Endothelial cell of umbilical vein (primary cell): ENCODE data around the gene HJV. TPM values are rescaled to one million over a fixed set of nuclear protein-coding genes. Genes with fewer than 3 reads are reported as not detected.

ENCODE experiments used
- BruUV-seq: library from RNA; stranded (reverse); fragments of 400-500 nt; replicated peaks from 2 replicates; lab custom pipeline; 2021; lab: Mats Ljungman, UMichigan
- CTCF ChIA-PET: fragments of 300-600, 350-600 bp; sonication (Branson Sonifier 250); formaldehyde crosslinking; loops from one replicate; lab custom pipeline; 2021; ENCODE audit warnings: antibody characterized with exemption, inconsistent platforms; lab: Charles Lee
- POLR2A ChIA-PET: fragments of 300-600, 350-600 bp; sonication (Branson Sonifier 250); formaldehyde crosslinking; loops from one replicate; lab custom pipeline; 2021; ENCODE audit warnings: antibody characterized with exemption, inconsistent platforms; lab: Charles Lee
- DNase-seq: peaks from one replicate; pipeline ENCODE4 v3.0.0-alpha.2; 2011; ENCODE audit warnings: low read depth, low spot score
- FAIRE-seq: peaks from 2 replicates; lab custom pipeline; 2011; peaks lifted over from hg19 to GRCh38; lab: Jason Lieb, UNC
- H2AFZ ChIP-seq: 2 replicates; pipeline ENCODE4 v1.6.0; 2012; ENCODE audit warnings: low read depth, low read length, control low read depth, inconsistent platforms
- H3K27ac ChIP-seq: 2 replicates; pipeline ENCODE4 v1.5.1; 2011; ENCODE audit warnings: low read depth, mild to moderate bottlenecking, control low read depth, low read length, moderate library complexity; ENCODE audit not compliant: insufficient read depth
- H3K27me3 ChIP-seq, 2 experiments: 2 replicates each; pipeline versions ENCODE4 v1.6.0 to v1.6.1; 2011; ENCODE audit warnings: low read length in 2 of 2, mixed read lengths in 1 of 2; ENCODE audit not compliant: control insufficient read depth in 2 of 2, insufficient read depth in 2 of 2
- H3K36me3 ChIP-seq, 2 experiments: 2 replicates in 1 of 2; 3 replicates in 1 of 2; pipeline ENCODE4 v1.5.1; 2011; ENCODE audit warnings: low read length in 2 of 2, mild to moderate bottlenecking in 1 of 2, moderate library complexity in 1 of 2; ENCODE audit not compliant: control insufficient read depth in 2 of 2, insufficient read depth in 2 of 2; ENCODE audit errors: extremely low read depth in 1 of 2
- H3K4me1 ChIP-seq: 3 replicates; pipeline ENCODE4 v1.5.1; 2011; ENCODE audit warnings: mild to moderate bottlenecking, low read length; ENCODE audit not compliant: control insufficient read depth, insufficient read depth; ENCODE audit errors: extremely low read depth
- H3K4me2 ChIP-seq: 2 replicates; pipeline ENCODE4 v1.6.1; 2011; ENCODE audit warnings: low read length, control low read depth, mixed read lengths; ENCODE audit not compliant: insufficient read depth
- H3K4me3 ChIP-seq, 3 experiments: fragments of 200-600 bp in 1 of 3; sonication (generic), shearing (Covaris generic) in 1 of 3; replicated peaks in 1 of 3; 2 replicates each; pipeline ENCODE4 v1.5.1; 2011 to 2016; ENCODE audit warnings: control low read depth in 3 of 3, low read length in 3 of 3, mild to moderate bottlenecking in 2 of 3, inconsistent platforms in 1 of 3, low read depth in 1 of 3, moderate library complexity in 1 of 3; ENCODE audit not compliant: insufficient read depth in 1 of 3
- H3K79me2 ChIP-seq: 2 replicates; pipeline ENCODE4 v1.6.0; 2012; ENCODE audit warnings: low read length, inconsistent platforms; ENCODE audit not compliant: control insufficient read depth, insufficient read depth
- H3K9ac ChIP-seq: replicated peaks from 2 replicates; pipeline ENCODE3; 2011; ENCODE audit warnings: low read length, control low read depth; ENCODE audit not compliant: insufficient read depth; ENCODE audit errors: extremely low read depth
- H3K9me1 ChIP-seq: replicated peaks from 3 replicates; pipeline ENCODE4 v1.6.0; 2011; ENCODE audit warnings: mild to moderate bottlenecking, low read length; ENCODE audit not compliant: control insufficient read depth, insufficient read depth; ENCODE audit errors: extremely low read depth
- H3K9me3 ChIP-seq: replicated peaks from 2 replicates; pipeline ENCODE4 v1.5.1; 2012; ENCODE audit warnings: low read length, inconsistent platforms; ENCODE audit not compliant: control insufficient read depth, insufficient read depth
- H4K20me1 ChIP-seq: replicated peaks from 2 replicates; pipeline ENCODE3; 2011; ENCODE audit warnings: mild to moderate bottlenecking, low read length; ENCODE audit not compliant: control insufficient read depth, insufficient read depth; ENCODE audit errors: extremely low read depth
- CTCF ChIP-seq, 2 donors: IDR thresholded peaks; 1 replicate in 1 of 2; 2 replicates in 1 of 2; pipeline ENCODE4 v1.5.1; 2011; ENCODE audit warnings: low read length in 2 of 2, mild to moderate bottlenecking in 2 of 2, moderate library complexity in 2 of 2, control low read depth in 1 of 2, inconsistent platforms in 1 of 2, low read depth in 1 of 2; ENCODE audit not compliant: insufficient read depth in 1 of 2; ENCODE audit errors: extremely low read depth in 1 of 2
- EZH2 ChIP-seq: IDR thresholded peaks from 2 replicates; pipeline ENCODE4 v1.6.1; 2012; ENCODE audit warnings: borderline replicate concordance, low read depth, mild to moderate bottlenecking, moderate library complexity, low read length, inconsistent platforms; ENCODE audit not compliant: severe bottlenecking
- FOS ChIP-seq: IDR thresholded peaks from 2 replicates; pipeline ENCODE4 v1.6.1; 2011; ENCODE audit warnings: mild to moderate bottlenecking, low read length, moderate library complexity, borderline replicate concordance; ENCODE audit not compliant: insufficient read depth
- GATA2 ChIP-seq: IDR thresholded peaks from 2 replicates; pipeline ENCODE4 v1.7.0; 2011; ENCODE audit warnings: low read depth, mild to moderate bottlenecking, moderate library complexity, mixed read lengths, low read length; ENCODE audit not compliant: insufficient read length, insufficient read depth
- JUN ChIP-seq: IDR thresholded peaks from 2 replicates; pipeline ENCODE4 v1.6.1; 2011; ENCODE audit warnings: borderline replicate concordance, low read depth; ENCODE audit not compliant: insufficient read length, insufficient read depth
- MYC ChIP-seq: IDR thresholded peaks from one replicate; pipeline ENCODE4 v1.6.1; 2011; ENCODE audit warnings: mild to moderate bottlenecking, low read depth, low read length
- POLR2A ChIP-seq: IDR thresholded peaks from 2 replicates; pipeline ENCODE4 v1.6.1; 2012; ENCODE audit warnings: low read depth, mild to moderate bottlenecking, control low read depth, low read length
- POLR2AphosphoS5 ChIP-seq: IDR thresholded peaks from 2 replicates; pipeline ENCODE4 v1.6.1; 2012; ENCODE audit warnings: low read depth, mild to moderate bottlenecking, control low read depth, low read length, moderate library complexity; ENCODE audit not compliant: insufficient read depth
- dilution Hi-C: fragments of 300-500 bp; cut with MboI; formaldehyde crosslinking; loops from one replicate; pipeline ENCODE4 v1.15.0; 2019; ENCODE audit warnings: low sequenced_read_pairs; ENCODE audit not compliant: extremely low pct_ligation_motif_present
- intact Hi-C: fragments of 100-400 bp; cut with micrococcal nuclease; formaldehyde crosslinking; loops from one replicate; pipeline ENCODE4 v1.10.0; 2022
- polyA plus RNA-seq, 4 experiments: library from polyadenylated mRNA; depleted of rRNA in 3 of 4; stranded (reverse) in 3 of 4; unstranded in 1 of 4; fragments of >200 nt; gene quantifications; 2 replicates each; pipeline versions ENCODE4 v1.2.1 to v1.2.3, GENCODE V29; 2011 to 2012; ENCODE audit warnings: missing spikeins in 1 of 4
- total RNA-seq: library from RNA; stranded (reverse); gene quantifications from 2 replicates; pipeline ENCODE4 v1.2.3, GENCODE V29; 2021

The HJV gene
- total and polyA plus RNA-seq, 2 donors (not counting 3 experiments of a cell fraction or from before 2014, with no cell fraction given): not detected

DNA sequence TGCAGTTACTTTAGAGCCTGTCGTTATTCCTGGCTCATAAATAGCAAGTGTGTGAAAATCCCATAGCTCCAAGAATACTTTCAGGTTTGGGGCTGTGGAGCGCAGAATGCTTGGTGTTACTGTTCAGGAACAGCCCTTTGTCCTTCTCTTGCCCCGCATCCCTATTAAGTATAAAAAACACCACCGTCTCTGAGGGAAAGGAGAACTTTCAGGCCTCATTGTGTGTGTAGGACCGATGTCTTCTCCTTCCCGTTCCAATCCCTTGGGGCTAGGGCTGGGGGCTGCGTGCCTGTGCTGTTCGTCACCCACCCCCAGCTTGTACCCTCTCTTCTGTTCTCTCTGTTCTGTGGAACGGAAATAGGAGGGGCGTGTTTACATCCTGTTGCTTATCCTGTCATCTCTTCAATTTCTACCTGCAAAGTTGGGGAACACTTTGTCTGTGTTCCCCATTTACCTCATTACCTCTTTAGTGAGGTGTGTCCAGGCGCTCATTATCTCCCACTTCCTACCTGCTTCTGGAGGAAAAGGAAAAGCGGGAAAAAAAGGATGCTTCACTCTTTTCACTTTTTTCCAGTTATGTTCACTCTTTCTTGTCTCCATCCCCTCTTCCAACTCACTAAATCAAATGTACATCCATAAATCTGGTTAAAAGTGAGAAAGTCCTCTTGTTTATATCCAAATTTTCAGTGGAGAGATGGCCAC, 24.4 kb downstream of the HJV start:
- Histone ChIP-seq H3K4me3 (peak overlapping the region; percentile 10 to 98 (median 98)), H3K9me3 (no peaks in the 10 kb centered on the region), H3K36me3 (peaks cover 2 to 16% of the 10 kb centered on the region in 2 experiments), H3K4me1 (peaks cover 19% of the 10 kb centered on the region), H3K79me2 (peaks cover 10% of the 10 kb centered on the region), H3K27me3 (no peaks in the 10 kb centered on the region), H3K9me1 (no peaks in the 10 kb centered on the region), H3K9ac (peak overlapping the region; percentile 28), H4K20me1 (no peaks in the 10 kb centered on the region), H3K4me2 (peak overlapping the region; percentile 98), H2AFZ (peak overlapping the region; percentile 71), H3K27ac (peak overlapping the region; percentile 4)
- BruUV-seq: TSS peak; percentile 86
- TF ChIP-seq POLR2AphosphoS5: no peak
- peak; percentile 37 for TF ChIP-seq GATA2
- TF ChIP-seq POLR2A: no peak
- no peak for TF ChIP-seq CTCF (IDR thresholded peaks at IDR 0.05; ENCODE audit: extremely low read depth in 1 of 2, insufficient read depth in 1 of 2, low read depth in 1 of 2, low read length in 2 of 2)
- TF ChIP-seq MYC: no peak
- no peak for TF ChIP-seq FOS
- no peak for TF ChIP-seq EZH2
- TF ChIP-seq JUN: no peak
- no peak for DNase-seq
- intact Hi-C loops (no loop called here), dilution Hi-C loops (no loop called here)
- POLR2A ChIA-PET: no interaction called here
- CTCF ChIA-PET: interaction anchor here (2.5 to 10.4 kb wide), 3 partner anchors 10 to 18 kb away, joined by 5 to 87 read pairs (median 25); no protein-coding TSS in a partner anchor
- FAIRE-seq: no peak
